ENCODE results near the gene ZDHHC8. TPM values are rescaled to one million over a fixed set of nuclear protein-coding genes. Genes with fewer than 3 reads are reported as not detected.

Gene ZDHHC8
- total and polyA plus RNA-seq, 2 donors (not counting 3 experiments of a cell fraction or from before 2014, with no cell fraction given), result 49.8 to 131 TPM

GRCh38 chr22:20154602-20155187 is 23.1 kb downstream of the ZDHHC8 start:
- no TSS peak for BruUV-seq (replicated peaks)
- Histone ChIP-seq H2AFZ (ENCODE audit: low read depth, low read length) (peak overlapping the region; percentile 32), H3K27me3 (ENCODE audit: control insufficient read depth in 2 of 2, insufficient read depth in 2 of 2, low read length in 2 of 2) (no peaks in the 10 kb centered on the region), H3K4me3 (replicated peaks in 1 of 3; ENCODE audit: insufficient read depth in 1 of 3, low read depth in 1 of 3, low read length in 3 of 3) (peak overlapping the region; percentile 23 to 46 (median 36)), H3K9me3 (replicated peaks; ENCODE audit: control insufficient read depth, insufficient read depth, low read length) (no peaks in the 10 kb centered on the region), H3K36me3 (ENCODE audit: control insufficient read depth in 2 of 2, extremely low read depth in 1 of 2, insufficient read depth in 2 of 2, low read length in 2 of 2) (no peaks in the 10 kb centered on the region), H3K9ac (replicated peaks; ENCODE audit: extremely low read depth, insufficient read depth, low read length) (no peak overlapping the region), H3K79me2 (ENCODE audit: control insufficient read depth, insufficient read depth, low read length) (no peaks in the 10 kb centered on the region), H3K4me2 (ENCODE audit: insufficient read depth, low read length) (peak overlapping the region; percentile 25), H4K20me1 (replicated peaks; ENCODE audit: control insufficient read depth, extremely low read depth, insufficient read depth, low read length) (no peaks in the 10 kb centered on the region), H3K27ac (ENCODE audit: insufficient read depth, low read depth, low read length) (no peak overlapping the region), H3K4me1 (ENCODE audit: control insufficient read depth, extremely low read depth, insufficient read depth, low read length) (peaks cover 5% of the 10 kb centered on the region), H3K9me1 (replicated peaks; ENCODE audit: control insufficient read depth, extremely low read depth, insufficient read depth, low read length) (no peaks in the 10 kb centered on the region)
- no peak for FAIRE-seq
- CTCF ChIA-PET, result no interaction called here
- DNase-seq (ENCODE audit: low read depth, low spot score), result no peak
- no peak for TF ChIP-seq POLR2A (IDR thresholded peaks at IDR 0.05; ENCODE audit: low read depth, low read length)
- no peak for TF ChIP-seq CTCF (IDR thresholded peaks at IDR 0.05; ENCODE audit: extremely low read depth in 1 of 2, insufficient read depth in 1 of 2, low read depth in 1 of 2, low read length in 2 of 2)
- no peak for TF ChIP-seq EZH2 (IDR thresholded peaks at IDR 0.05; ENCODE audit: borderline replicate concordance, low read depth, low read length, severe bottlenecking)
- no peak for TF ChIP-seq MYC (IDR thresholded peaks at IDR 0.05; ENCODE audit: low read depth, low read length)
- POLR2A ChIA-PET, result no interaction called here
- dilution Hi-C loops (cut with MboI; ENCODE audit: extremely low pct_ligation_motif_present, low sequenced_read_pairs) (no loop called here), intact Hi-C loops (cut with micrococcal nuclease) (loop anchor here (5.0 kb wide), 2 partner anchors 53 to 303 kb away; no protein-coding TSS in a partner anchor)
